Gastroesophageal sphincter (tissue), 4 donors: Measurements from ENCODE around the gene RRH. TPM values are rescaled to one million over a fixed set of nuclear protein-coding genes. Genes with fewer than 3 reads are reported as not detected.
"Not testable (repeated sequence)": the region's sequence is repeated elsewhere in the genome, so short reads cannot be mapped to it uniquely, and the experiment has no call there.

Experiments used
- ATAC-seq: fragments of 150-250 bp; one replicate; pipeline ENCODE4 v1.9.1; 2016; ENCODE audit warnings: mild to moderate bottlenecking, moderate library complexity
- H3K27ac ChIP-seq, 4 donors: fragments of 200-600 bp; sonication (generic) in 3 of 4; 1 replicate in 3 of 4; 2 replicates in 1 of 4; pipeline ENCODE4 v1.5.1; 2016 to 2019
- H3K27me3 ChIP-seq: fragments of 200-600 bp; sonication (generic); one replicate; pipeline ENCODE4 v1.5.1; 2019
- H3K36me3 ChIP-seq, 2 donors: fragments of 200-600 bp; sonication (generic); one replicate each; pipeline ENCODE4 v1.5.1; 2019; ENCODE audit warnings: control low read depth in 1 of 2
- H3K4me1 ChIP-seq, 3 donors: fragments of 200-600 bp; sonication (generic); 1 replicate in 2 of 3; 2 replicates in 1 of 3; pipeline ENCODE4 v1.5.1; 2016 to 2019; ENCODE audit warnings: control low read depth in 2 of 3
- H3K4me3 ChIP-seq, 2 donors: fragments of 200-600 bp; sonication (generic); one replicate each; pipeline ENCODE4 v1.5.1; 2019; ENCODE audit warnings: mild to moderate bottlenecking in 1 of 2, moderate library complexity in 1 of 2
- H3K9me3 ChIP-seq, 3 donors: fragments of 200-600 bp; sonication (generic); one replicate each; pipeline ENCODE4 v1.5.1; 2017 to 2019; ENCODE audit warnings: control low read depth in 2 of 3
- EP300 ChIP-seq: sonication (generic); formaldehyde crosslinking; IDR thresholded peaks from one replicate; pipeline ENCODE4 v1.6.1; 2017; ENCODE audit warnings: antibody characterized with exemption, mild to moderate bottlenecking
- POLR2A ChIP-seq, 2 donors: fragments of 450-650 bp; IDR thresholded peaks; one replicate each; pipeline ENCODE4 v1.6.1; 2017; ENCODE audit warnings: antibody characterized with exemption in 2 of 2, mild to moderate bottlenecking in 2 of 2, moderate library complexity in 1 of 2
- POLR2AphosphoS5 ChIP-seq: sonication (generic); formaldehyde crosslinking; IDR thresholded peaks from one replicate; pipeline ENCODE4 v1.6.1; 2017; ENCODE audit warnings: antibody characterized with exemption
- WGBS, 2 donors: methylation state at CpG; one replicate each; pipeline ENCODE4 v1.1.5; 2018; ENCODE audit warnings: low coverage in 1 of 2; 5-methylcytosine and 5-hydroxymethylcytosine counted together
- total RNA-seq, 4 donors: library from RNA; depleted of rRNA; stranded (reverse); fragments of >200 nt; gene quantifications; one replicate each; pipeline ENCODE4 v1.1.0, GENCODE V29; 2016
- TF ChIP-seq, protein P1 (sequence below), 4 experiments: fragments of 200-600 bp in 2 of 4; fragments of 450-650 bp in 2 of 4; sonication (generic) in 1 of 4; IDR thresholded peaks; one replicate each; pipeline ENCODE4 v1.5.1; 2017 to 2019; ENCODE audit warnings: antibody characterized with exemption in 4 of 4, mild to moderate bottlenecking in 2 of 4, moderate library complexity in 2 of 4

Gene RRH
- total RNA-seq, 4 donors from 2014 or later: 0.27 TPM; not detected in 3

DNA sequence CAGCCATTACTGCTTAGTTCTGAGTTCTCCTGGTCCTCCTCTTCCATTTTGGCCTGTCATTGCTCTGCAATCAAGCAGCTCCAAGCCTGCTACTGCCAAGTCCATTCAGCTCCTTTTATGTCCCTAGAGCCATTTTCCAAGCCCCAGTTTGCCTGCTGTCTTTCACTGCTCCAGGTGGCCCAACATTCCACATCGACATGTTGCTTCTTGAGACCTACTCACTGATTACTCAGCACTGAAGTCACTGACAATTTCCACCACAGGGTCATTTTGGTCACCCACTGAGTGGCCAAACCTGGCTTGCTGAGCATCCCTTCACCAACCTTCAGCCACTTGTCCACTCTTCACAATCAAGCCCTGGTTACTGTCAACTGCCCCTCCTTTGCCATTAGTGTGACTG lies 47.3 kb downstream of the RRH start:
- Histone ChIP-seq H3K27ac (no peak overlapping the region), H3K4me3 (no peak overlapping the region), H3K4me1 (no peaks in the 10 kb centered on the region), H3K9me3 (no peaks in the 10 kb centered on the region), H3K36me3 (peaks cover 0 to 6% of the 10 kb centered on the region in 2 donors), H3K27me3 (no peaks in the 10 kb centered on the region)
- TF ChIP-seq, protein P1, sequence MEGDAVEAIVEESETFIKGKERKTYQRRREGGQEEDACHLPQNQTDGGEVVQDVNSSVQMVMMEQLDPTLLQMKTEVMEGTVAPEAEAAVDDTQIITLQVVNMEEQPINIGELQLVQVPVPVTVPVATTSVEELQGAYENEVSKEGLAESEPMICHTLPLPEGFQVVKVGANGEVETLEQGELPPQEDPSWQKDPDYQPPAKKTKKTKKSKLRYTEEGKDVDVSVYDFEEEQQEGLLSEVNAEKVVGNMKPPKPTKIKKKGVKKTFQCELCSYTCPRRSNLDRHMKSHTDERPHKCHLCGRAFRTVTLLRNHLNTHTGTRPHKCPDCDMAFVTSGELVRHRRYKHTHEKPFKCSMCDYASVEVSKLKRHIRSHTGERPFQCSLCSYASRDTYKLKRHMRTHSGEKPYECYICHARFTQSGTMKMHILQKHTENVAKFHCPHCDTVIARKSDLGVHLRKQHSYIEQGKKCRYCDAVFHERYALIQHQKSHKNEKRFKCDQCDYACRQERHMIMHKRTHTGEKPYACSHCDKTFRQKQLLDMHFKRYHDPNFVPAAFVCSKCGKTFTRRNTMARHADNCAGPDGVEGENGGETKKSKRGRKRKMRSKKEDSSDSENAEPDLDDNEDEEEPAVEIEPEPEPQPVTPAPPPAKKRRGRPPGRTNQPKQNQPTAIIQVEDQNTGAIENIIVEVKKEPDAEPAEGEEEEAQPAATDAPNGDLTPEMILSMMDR (IDR thresholded peaks at IDR 0.05): no peak
- TF ChIP-seq POLR2AphosphoS5 (no peak), POLR2A (IDR thresholded peaks at IDR 0.05) (no peak)
- 83 to 89% methylated on average over 1 of the region's 1 CpG for WGBS, 2 donors
- no peak for ATAC-seq

GRCh38 chr4:109875553-109875952 lies 47.8 kb downstream of the RRH start:
- H3K4me1 ChIP-seq, H3K4me3 ChIP-seq, H3K9me3 ChIP-seq, H3K27me3 ChIP-seq, ATAC-seq, H3K36me3 ChIP-seq, H3K27ac ChIP-seq: not testable (repeated sequence)
- 83% methylated on average over 1 of the region's 2 CpGs; no CpG with 5 or more reads in 1 of the 2 donors for WGBS, 2 donors

GRCh38 chr4:109876634-109877265 lies 49.0 kb downstream of the RRH start:
- H3K27ac ChIP-seq: no peak overlapping the region
- no peaks in the 10 kb centered on the region for H3K27me3 ChIP-seq
- H3K4me1 ChIP-seq: no peaks in the 10 kb centered on the region
- H3K36me3 ChIP-seq: no peaks in the 10 kb centered on the region
- H3K4me3 ChIP-seq: no peak overlapping the region
- TF ChIP-seq EP300 (no peak), POLR2A (IDR thresholded peaks at IDR 0.05) (no peak)
- TF ChIP-seq, protein P1 (IDR thresholded peaks at IDR 0.05): no peak
- ATAC-seq: no peak
- no peaks in the 10 kb centered on the region for H3K9me3 ChIP-seq
- whole genome bisulfite sequencing, 2 donors: 50 to 84% methylated on average over 2 of the region's 2 CpGs

DNA sequence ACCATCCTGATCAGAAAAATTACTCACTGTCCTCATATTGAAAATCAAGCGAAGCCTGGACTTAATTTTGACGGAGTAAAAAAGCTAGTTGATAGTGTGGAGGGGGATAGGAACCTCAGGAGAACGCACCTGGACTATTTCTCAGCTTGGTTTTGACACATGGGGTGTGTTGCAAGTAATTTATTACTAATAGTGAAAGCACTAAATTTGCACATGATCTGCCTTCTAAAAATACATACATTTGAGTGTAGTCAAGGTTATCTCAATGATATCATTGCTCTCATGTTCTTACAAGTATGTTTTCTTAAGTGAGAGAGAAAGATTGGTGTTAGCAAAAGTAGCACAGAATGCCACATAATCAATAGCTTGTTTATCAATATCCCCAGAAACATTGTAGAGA lies 49.6 kb downstream of the RRH start:
- Histone ChIP-seq H3K27me3 (no peaks in the 10 kb centered on the region), H3K4me1 (no peaks in the 10 kb centered on the region), H3K4me3 (no peak overlapping the region), H3K27ac (no peak overlapping the region), H3K36me3 (no peaks in the 10 kb centered on the region), H3K9me3 (no peaks in the 10 kb centered on the region)
- no peak for ATAC-seq
- TF ChIP-seq EP300 (no peak), POLR2A (IDR thresholded peaks at IDR 0.05) (no peak), POLR2AphosphoS5 (no peak)
- TF ChIP-seq, protein P1 (IDR thresholded peaks at IDR 0.05): no peak
- WGBS, 2 donors: 63 to 69% methylated on average over 3 of the region's 3 CpGs

DNA sequence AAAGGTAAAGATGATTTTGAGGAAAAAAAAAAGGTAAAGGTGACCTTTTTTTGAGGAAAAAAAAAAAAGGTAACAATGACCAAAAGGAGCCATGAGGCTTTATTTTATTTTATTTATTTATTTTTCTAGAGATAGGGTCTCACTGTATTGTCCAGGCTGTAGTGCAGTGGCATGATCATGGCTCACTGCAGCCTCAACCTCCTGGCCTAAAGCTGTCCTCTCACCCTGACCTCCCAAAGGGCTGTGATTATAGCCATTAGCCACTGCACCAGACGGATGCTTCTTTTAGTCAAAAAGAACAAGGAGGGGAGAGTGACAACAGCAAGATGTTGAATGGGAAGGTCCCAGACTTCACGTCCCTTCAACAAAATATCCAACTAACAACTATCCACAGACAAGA lies 50.6 kb downstream of the RRH start:
- ATAC-seq: no peak
- Histone ChIP-seq H3K27me3 (no peaks in the 10 kb centered on the region), H3K9me3 (no peaks in the 10 kb centered on the region), H3K4me3 (no peak overlapping the region), H3K4me1 (no peaks in the 10 kb centered on the region), H3K36me3 (no peaks in the 10 kb centered on the region), H3K27ac (no peak overlapping the region)
- TF ChIP-seq POLR2AphosphoS5 (no peak), POLR2A (IDR thresholded peaks at IDR 0.05) (no peak), EP300 (no peak)
- TF ChIP-seq, protein P1 (IDR thresholded peaks at IDR 0.05): no peak
- whole genome bisulfite sequencing, 2 donors: 88% methylated on average over 2 of the region's 2 CpGs; no CpG with 5 or more reads in 1 of the 2 donors
